Karpas-422 (cell line): Measurements from ENCODE around the gene CALML3. TPM values are rescaled to one million over a fixed set of nuclear protein-coding genes. Genes with fewer than 3 reads are reported as not detected.

Source experiments
- DNase-seq: peaks from one replicate; pipeline ENCODE4 v3.0.0-alpha.2; 2015
- H2AFZ ChIP-seq: fragments of 200-600 bp; sonication (generic); 2 replicates; pipeline ENCODE4 v1.6.1; 2014; ENCODE audit warnings: antibody characterized with exemption, low read length, mixed read lengths
- H3K27ac ChIP-seq: fragments of 200-600 bp; sonication (generic); 2 replicates; pipeline ENCODE4 v1.5.1; 2014; ENCODE audit warnings: mild to moderate bottlenecking, low read length, moderate library complexity
- H3K27me3 ChIP-seq: fragments of 200-600 bp; sonication (generic); 2 replicates; pipeline ENCODE4 v1.6.1; 2014; ENCODE audit warnings: low read length, mixed read lengths
- H3K36me3 ChIP-seq: fragments of 200-600 bp; sonication (generic); 2 replicates; pipeline ENCODE4 v1.6.1; 2014; ENCODE audit warnings: low read length, mixed read lengths; ENCODE audit not compliant: insufficient read depth
- H3K4me1 ChIP-seq: fragments of 200-600 bp; sonication (generic); 2 replicates; pipeline ENCODE4 v1.6.1; 2014; ENCODE audit warnings: mild to moderate bottlenecking, low read length, mixed read lengths
- H3K4me2 ChIP-seq: fragments of 200-600 bp; sonication (generic); 2 replicates; pipeline ENCODE4 v1.6.1; 2014; ENCODE audit warnings: low read length, low read depth, mild to moderate bottlenecking; ENCODE audit not compliant: poor library complexity, severe bottlenecking
- H3K4me3 ChIP-seq: fragments of 200-600 bp; sonication (generic); 2 replicates; pipeline ENCODE4 v1.5.1; 2014; ENCODE audit warnings: mild to moderate bottlenecking, antibody characterized with exemption, low read length, mixed read lengths
- H3K79me2 ChIP-seq: fragments of 200-600 bp; sonication (generic); 2 replicates; pipeline ENCODE4 v1.6.1; 2014; ENCODE audit warnings: mild to moderate bottlenecking, low read length, mixed read lengths
- H3K9ac ChIP-seq: fragments of 200-600 bp; sonication (generic); 2 replicates; pipeline ENCODE4 v1.6.0; 2014; ENCODE audit warnings: low read length
- H3K9me2 ChIP-seq: fragments of 200-600 bp; sonication (generic), shearing (Covaris generic); replicated peaks from 2 replicates; pipeline ENCODE4 v1.6.0; 2014; ENCODE audit warnings: mild to moderate bottlenecking, low read length, moderate library complexity; ENCODE audit not compliant: insufficient read depth
- H3K9me3 ChIP-seq: fragments of 300-700, 200-600 bp; sonication (generic); 2 replicates; pipeline ENCODE4 v1.6.1; 2014; ENCODE audit warnings: low read length, mixed read lengths
- H4K20me1 ChIP-seq: fragments of 200-600 bp; sonication (generic); 2 replicates; pipeline ENCODE4 v1.6.1; 2014; ENCODE audit warnings: mild to moderate bottlenecking, antibody characterized with exemption, low read length, low read depth; ENCODE audit not compliant: insufficient read depth
- total RNA-seq: library from RNA; depleted of rRNA; stranded (reverse); fragments of >200 nt; shearing (Covaris generic); gene quantifications from 2 replicates; pipeline ENCODE4 v1.2.3, GENCODE V29; 2014; ENCODE audit warnings: low replicate concordance

Gene CALML3
- total RNA-seq, 1 experiment from 2014 or later = not detected

- Histone ChIP-seq H3K4me2 (no peak overlapping the region), H3K4me3 (no peak overlapping the region), H3K79me2 (no peaks in the 10 kb centered on the region), H2AFZ (no peak overlapping the region), H3K9me3 (no peaks in the 10 kb centered on the region), H3K9me2 (no peaks in the 10 kb centered on the region), H3K27ac (no peak overlapping the region), H4K20me1 (no peaks in the 10 kb centered on the region), H3K27me3 (no peaks in the 10 kb centered on the region), H3K4me1 (peaks cover 10% of the 10 kb centered on the region), H3K36me3 (no peaks in the 10 kb centered on the region), H3K9ac (no peak overlapping the region)
- no peak for DNase-seq
Observed at GRCh38 chr10:5560817-5561703, 36.3 kb downstream of the CALML3 start.

GRCh38 chr10:5561704-5562645 is 37.2 kb downstream of the CALML3 start:
- no peak overlapping the region for H2AFZ ChIP-seq
- H3K36me3 ChIP-seq = no peaks in the 10 kb centered on the region
- H3K9me3 ChIP-seq = no peaks in the 10 kb centered on the region
- H3K4me2 ChIP-seq = no peak overlapping the region
- no peak overlapping the region for H3K27ac ChIP-seq
- H4K20me1 ChIP-seq = no peaks in the 10 kb centered on the region
- H3K9me2 ChIP-seq = no peaks in the 10 kb centered on the region
- no peaks in the 10 kb centered on the region for H3K79me2 ChIP-seq
- no peaks in the 10 kb centered on the region for H3K27me3 ChIP-seq
- DNase-seq = no peak
- no peak overlapping the region for H3K9ac ChIP-seq
- H3K4me3 ChIP-seq = no peak overlapping the region
- peaks cover 10% of the 10 kb centered on the region for H3K4me1 ChIP-seq

- Histone ChIP-seq H3K4me3 (no peak overlapping the region), H3K9me3 (no peaks in the 10 kb centered on the region), H3K36me3 (no peaks in the 10 kb centered on the region), H3K27ac (no peak overlapping the region), H3K4me1 (peaks cover 10% of the 10 kb centered on the region), H3K79me2 (no peaks in the 10 kb centered on the region), H3K27me3 (no peaks in the 10 kb centered on the region), H2AFZ (no peak overlapping the region), H3K9me2 (no peaks in the 10 kb centered on the region), H4K20me1 (no peaks in the 10 kb centered on the region), H3K4me2 (no peak overlapping the region), H3K9ac (no peak overlapping the region)
- no peak for DNase-seq
Observed at GRCh38 chr10:5563321-5563961, 38.7 kb downstream of the CALML3 start.

GRCh38 chr10:5563991-5564536 is 39.3 kb downstream of the CALML3 start:
- Histone ChIP-seq H3K79me2 (no peaks in the 10 kb centered on the region), H3K27me3 (no peaks in the 10 kb centered on the region), H3K27ac (no peak overlapping the region), H3K36me3 (no peaks in the 10 kb centered on the region), H3K4me1 (peaks cover 10% of the 10 kb centered on the region), H2AFZ (no peak overlapping the region), H4K20me1 (no peaks in the 10 kb centered on the region), H3K4me3 (no peak overlapping the region), H3K4me2 (no peak overlapping the region), H3K9me3 (no peaks in the 10 kb centered on the region), H3K9ac (no peak overlapping the region), H3K9me2 (no peaks in the 10 kb centered on the region)
- DNase-seq = no peak

GRCh38 chr10:5564537-5565204 is 39.9 kb downstream of the CALML3 start:
- no peaks in the 10 kb centered on the region for H3K79me2 ChIP-seq
- H3K4me3 ChIP-seq = no peak overlapping the region
- H3K9ac ChIP-seq = no peak overlapping the region
- no peak overlapping the region for H2AFZ ChIP-seq
- no peaks in the 10 kb centered on the region for H3K27me3 ChIP-seq
- H3K4me2 ChIP-seq = no peak overlapping the region
- H3K36me3 ChIP-seq = no peaks in the 10 kb centered on the region
- no peaks in the 10 kb centered on the region for H3K9me3 ChIP-seq
- H3K27ac ChIP-seq = no peak overlapping the region
- no peaks in the 10 kb centered on the region for H3K9me2 ChIP-seq
- H4K20me1 ChIP-seq = no peaks in the 10 kb centered on the region
- H3K4me1 ChIP-seq = peaks cover 7% of the 10 kb centered on the region
- no peak for DNase-seq

- H3K9ac ChIP-seq = no peak overlapping the region
- no peaks in the 10 kb centered on the region for H4K20me1 ChIP-seq
- H3K27me3 ChIP-seq = no peaks in the 10 kb centered on the region
- H3K4me1 ChIP-seq = peaks cover 2% of the 10 kb centered on the region
- H3K9me2 ChIP-seq = no peaks in the 10 kb centered on the region
- no peak overlapping the region for H3K4me2 ChIP-seq
- no peaks in the 10 kb centered on the region for H3K79me2 ChIP-seq
- no peak overlapping the region for H3K27ac ChIP-seq
- no peaks in the 10 kb centered on the region for H3K36me3 ChIP-seq
- no peak overlapping the region for H3K4me3 ChIP-seq
- H3K9me3 ChIP-seq = no peaks in the 10 kb centered on the region
- no peak for DNase-seq
- no peak overlapping the region for H2AFZ ChIP-seq
Observed at GRCh38 chr10:5565205-5565545, 40.4 kb downstream of the CALML3 start.

GRCh38 chr10:5565671-5566581 is 41.2 kb downstream of the CALML3 start:
- no peak overlapping the region for H3K9ac ChIP-seq
- H3K36me3 ChIP-seq = no peaks in the 10 kb centered on the region
- no peaks in the 10 kb centered on the region for H3K9me2 ChIP-seq
- H3K4me1 ChIP-seq = no peaks in the 10 kb centered on the region
- no peak overlapping the region for H3K4me2 ChIP-seq
- H4K20me1 ChIP-seq = no peaks in the 10 kb centered on the region
- no peak overlapping the region for H2AFZ ChIP-seq
- H3K9me3 ChIP-seq = no peaks in the 10 kb centered on the region
- H3K4me3 ChIP-seq = no peak overlapping the region
- no peaks in the 10 kb centered on the region for H3K27me3 ChIP-seq
- DNase-seq = no peak
- H3K27ac ChIP-seq = no peak overlapping the region
- no peaks in the 10 kb centered on the region for H3K79me2 ChIP-seq
